Mucosa of stomach (tissue), 1 donor: Measurements from ENCODE around the gene ARID3B.
"Not testable (repeated sequence)": the region's sequence is repeated elsewhere in the genome, so short reads cannot be mapped to it uniquely, and the experiment has no call there.

Experiments
- H3K27me3 ChIP-seq: one replicate; pipeline ENCODE4 v1.7.0; 2013; ENCODE audit warnings: mild to moderate bottlenecking, low read length; ENCODE audit not compliant: control insufficient read depth, insufficient read depth
- H3K36me3 ChIP-seq: one replicate; pipeline ENCODE4 v1.7.0; 2013; ENCODE audit warnings: low read length; ENCODE audit not compliant: control insufficient read depth, insufficient read depth
- H3K4me1 ChIP-seq: one replicate; pipeline ENCODE4 v1.7.0; 2013; ENCODE audit warnings: mild to moderate bottlenecking, low read length; ENCODE audit not compliant: control insufficient read depth, insufficient read depth
- H3K4me3 ChIP-seq: one replicate; pipeline ENCODE4 v1.7.0; 2013; ENCODE audit warnings: low read length
- H3K9ac ChIP-seq: one replicate; pipeline ENCODE4 v1.7.0; 2013; ENCODE audit warnings: mild to moderate bottlenecking, low read length, moderate library complexity
- H3K9me3 ChIP-seq: one replicate; pipeline ENCODE4 v1.7.0; 2013; ENCODE audit warnings: mild to moderate bottlenecking, low read length, moderate library complexity; ENCODE audit not compliant: control insufficient read depth
- donor health status: Pancreatic carcinoma.

Gene ARID3B

GRCh38 chr15:74579001-74579400 is 38.0 kb downstream of the ARID3B start:
- H3K4me3 ChIP-seq: no peak overlapping the region
- peaks cover 8% of the 10 kb centered on the region for H3K36me3 ChIP-seq
- no peak overlapping the region for H3K9ac ChIP-seq
- no peaks in the 10 kb centered on the region for H3K27me3 ChIP-seq
- H3K4me1 ChIP-seq: no peaks in the 10 kb centered on the region
- no peaks in the 10 kb centered on the region for H3K9me3 ChIP-seq

GRCh38 chr15:74580538-74581350 is 39.7 kb downstream of the ARID3B start:
- Histone ChIP-seq H3K4me1 (no peaks in the 10 kb centered on the region), H3K36me3 (peaks cover 1% of the 10 kb centered on the region), H3K27me3 (no peaks in the 10 kb centered on the region), H3K9ac (no peak overlapping the region), H3K4me3 (no peak overlapping the region), H3K9me3 (no peaks in the 10 kb centered on the region)

GRCh38 chr15:74584204-74584603 is 43.2 kb downstream of the ARID3B start:
- Histone ChIP-seq H3K36me3 (no peaks in the 10 kb centered on the region), H3K9ac (no peak overlapping the region), H3K9me3 (no peaks in the 10 kb centered on the region), H3K27me3 (no peaks in the 10 kb centered on the region), H3K4me3 (no peak overlapping the region), H3K4me1 (no peaks in the 10 kb centered on the region)

GRCh38 chr15:74584779-74585178 is 43.8 kb downstream of the ARID3B start:
- no peak overlapping the region for H3K4me3 ChIP-seq
- no peaks in the 10 kb centered on the region for H3K27me3 ChIP-seq
- H3K9me3 ChIP-seq: no peaks in the 10 kb centered on the region
- no peaks in the 10 kb centered on the region for H3K36me3 ChIP-seq
- H3K9ac ChIP-seq: no peak overlapping the region
- no peaks in the 10 kb centered on the region for H3K4me1 ChIP-seq

GRCh38 chr15:74585191-74585590 is 44.2 kb downstream of the ARID3B start:
- H3K9me3 ChIP-seq: no peaks in the 10 kb centered on the region
- H3K36me3 ChIP-seq: peaks cover under 1% of the 10 kb centered on the region
- no peaks in the 10 kb centered on the region for H3K27me3 ChIP-seq

GRCh38 chr15:74585857-74586256 is 44.8 kb downstream of the ARID3B start:
- Histone ChIP-seq H3K36me3 (peaks cover 4% of the 10 kb centered on the region), H3K9me3 (no peaks in the 10 kb centered on the region), H3K9ac (no peak overlapping the region), H3K27me3 (no peaks in the 10 kb centered on the region), H3K4me1 (no peaks in the 10 kb centered on the region), H3K4me3 (no peak overlapping the region)

More at GRCh38 chr15:74585191-74585590, 44.2 kb downstream of the ARID3B start:
- no peak overlapping the region for H3K9ac ChIP-seq
- no peaks in the 10 kb centered on the region for H3K4me1 ChIP-seq
- no peak overlapping the region for H3K4me3 ChIP-seq

GRCh38 chr15:74589826-74590225 is 48.8 kb downstream of the ARID3B start:
- Histone ChIP-seq H3K9me3 (no peaks in the 10 kb centered on the region), H3K36me3 (peaks cover 4% of the 10 kb centered on the region)

GRCh38 chr15:74592222-74592621 is 51.2 kb downstream of the ARID3B start:
- Histone ChIP-seq H3K9me3 (no peaks in the 10 kb centered on the region), H3K27me3 (no peaks in the 10 kb centered on the region), H3K4me3 (no peak overlapping the region), H3K9ac (no peak overlapping the region), H3K36me3 (peaks cover 4% of the 10 kb centered on the region), H3K4me1 (no peaks in the 10 kb centered on the region)

More at GRCh38 chr15:74589826-74590225, 48.8 kb downstream of the ARID3B start:
- no peak overlapping the region for H3K4me3 ChIP-seq
- no peaks in the 10 kb centered on the region for H3K4me1 ChIP-seq
- H3K9ac ChIP-seq: no peak overlapping the region
- H3K27me3 ChIP-seq: no peaks in the 10 kb centered on the region

- H3K27me3 ChIP-seq: no peaks in the 10 kb centered on the region
- H3K9me3 ChIP-seq: no peaks in the 10 kb centered on the region
- H3K4me3 ChIP-seq: no peak overlapping the region
- H3K4me1 ChIP-seq: no peaks in the 10 kb centered on the region
- no peak overlapping the region for H3K9ac ChIP-seq
- peaks cover 4% of the 10 kb centered on the region for H3K36me3 ChIP-seq
Observed at GRCh38 chr15:74593122-74593521, 52.1 kb downstream of the ARID3B start.

- Histone ChIP-seq H3K9me3 (no peaks in the 10 kb centered on the region), H3K36me3 (peaks cover 4% of the 10 kb centered on the region), H3K27me3 (no peaks in the 10 kb centered on the region), H3K9ac (no peak overlapping the region), H3K4me1 (peaks cover 7% of the 10 kb centered on the region), H3K4me3 (no peak overlapping the region)
Observed at GRCh38 chr15:74594455-74594854, 53.4 kb downstream of the ARID3B start.

- H3K4me1 ChIP-seq: peaks cover 11% of the 10 kb centered on the region
- H3K36me3 ChIP-seq: peaks cover 2% of the 10 kb centered on the region
- no peaks in the 10 kb centered on the region for H3K27me3 ChIP-seq
- no peak overlapping the region for H3K9ac ChIP-seq
- no peaks in the 10 kb centered on the region for H3K9me3 ChIP-seq
- H3K4me3 ChIP-seq: no peak overlapping the region
Observed at GRCh38 chr15:74595271-74595670, 54.3 kb downstream of the ARID3B start.

GRCh38 chr15:74596736-74597135 is 55.7 kb downstream of the ARID3B start:
- not testable (repeated sequence) for H3K4me3 ChIP-seq, H3K27me3 ChIP-seq, H3K9me3 ChIP-seq, H3K9ac ChIP-seq, H3K36me3 ChIP-seq
- peaks cover 11% of the 10 kb centered on the region for H3K4me1 ChIP-seq
